22Rv1 (cell line): ENCODE results near the gene SKI.

Source experiments
- H3K27ac ChIP-seq: fragments of 450-650 bp; 2 replicates; pipeline ENCODE4 v1.5.1; 2017
- CTCF ChIP-seq: fragments of 450-650 bp; IDR thresholded peaks from 2 replicates; pipeline ENCODE4 v1.5.1; 2017; ENCODE audit warnings: mild to moderate bottlenecking
- ZFX ChIP-seq: fragments of 450-650 bp; IDR thresholded peaks from 2 replicates; pipeline ENCODE4 v1.6.1; 2017; ENCODE audit warnings: antibody characterized with exemption, borderline replicate concordance

The SKI gene

GRCh38 chr1:2334366-2334765 lies 106.2 kb downstream of the SKI start:
- H3K27ac ChIP-seq: no peak overlapping the region
- TF ChIP-seq CTCF: no peak
- TF ChIP-seq ZFX: no peak

- H3K27ac ChIP-seq: no peak overlapping the region
- no peak for TF ChIP-seq ZFX
- no peak for TF ChIP-seq CTCF
Observed at GRCh38 chr1:2334883-2335534, 106.9 kb downstream of the SKI start.

- TF ChIP-seq CTCF (no peak), ZFX (no peak)
- H3K27ac ChIP-seq: no peak overlapping the region
Observed at GRCh38 chr1:2335721-2336455, 107.8 kb downstream of the SKI start.

- H3K27ac ChIP-seq: no peak overlapping the region
- TF ChIP-seq CTCF: no peak
- TF ChIP-seq ZFX: no peak
Observed at GRCh38 chr1:2336499-2336898, 108.4 kb downstream of the SKI start.

- no peak for TF ChIP-seq CTCF
- TF ChIP-seq ZFX: no peak
- H3K27ac ChIP-seq: no peak overlapping the region
Observed at GRCh38 chr1:2337081-2337480, 109.0 kb downstream of the SKI start.

- H3K27ac ChIP-seq: no peak overlapping the region
- TF ChIP-seq ZFX: no peak
- no peak for TF ChIP-seq CTCF
Observed at GRCh38 chr1:2337501-2337900, 109.4 kb downstream of the SKI start.

GRCh38 chr1:2339206-2340085 lies 111.3 kb downstream of the SKI start:
- TF ChIP-seq CTCF (no peak), ZFX (no peak)
- no peak overlapping the region for H3K27ac ChIP-seq
